Skeletal muscle satellite cell (primary cell): ENCODE results near the gene BHLHE41.

Experiments
- H3K27me3 ChIP-seq: 2 replicates; pipeline ENCODE4 v1.7.0; 2013; ENCODE audit warnings: low read length; ENCODE audit not compliant: control insufficient read depth, insufficient read depth
- H3K36me3 ChIP-seq: 2 replicates; pipeline ENCODE4 v1.7.0; 2013; ENCODE audit warnings: mild to moderate bottlenecking, control low read depth, low read length; ENCODE audit not compliant: insufficient read depth
- H3K4me1 ChIP-seq: 2 replicates; pipeline ENCODE4 v1.7.0; 2013; ENCODE audit warnings: low read length; ENCODE audit not compliant: control insufficient read depth, insufficient read depth
- H3K4me2 ChIP-seq: 2 replicates; pipeline ENCODE4 v1.7.0; 2013; ENCODE audit warnings: mild to moderate bottlenecking, low read length
- H3K4me3 ChIP-seq: 2 replicates; pipeline ENCODE4 v1.7.0; 2013; ENCODE audit warnings: low read length
- H3K9ac ChIP-seq: 2 replicates; pipeline ENCODE4 v1.7.0; 2013; ENCODE audit warnings: mild to moderate bottlenecking, low read depth, low read length, moderate library complexity
- H3K9me3 ChIP-seq: replicated peaks from 2 replicates; pipeline ENCODE4 v1.7.0; 2013; ENCODE audit warnings: mild to moderate bottlenecking, control low read depth, low read length

The BHLHE41 gene

GRCh38 chr12:26122061-26122680 lies 2.7 kb downstream of the BHLHE41 start:
- H3K27me3 ChIP-seq: peaks cover 2% of the 10 kb centered on the region
- H3K9ac ChIP-seq: peak overlapping the region; percentile 75
- peak overlapping the region; percentile 100 for H3K4me2 ChIP-seq
- no peaks in the 10 kb centered on the region for H3K9me3 ChIP-seq
- no peaks in the 10 kb centered on the region for H3K36me3 ChIP-seq
- peak overlapping the region; percentile 76 for H3K4me3 ChIP-seq
- peaks cover 25% of the 10 kb centered on the region for H3K4me1 ChIP-seq

- no peaks in the 10 kb centered on the region for H3K9me3 ChIP-seq
- peak overlapping the region; percentile 100 for H3K4me2 ChIP-seq
- peak overlapping the region; percentile 76 for H3K4me3 ChIP-seq
- no peaks in the 10 kb centered on the region for H3K27me3 ChIP-seq
- H3K4me1 ChIP-seq: peaks cover 21% of the 10 kb centered on the region
- H3K9ac ChIP-seq: peak overlapping the region; percentile 75
- no peaks in the 10 kb centered on the region for H3K36me3 ChIP-seq
Observed at GRCh38 chr12:26121323-26122060, 3.3 kb downstream of the BHLHE41 start.

DNA sequence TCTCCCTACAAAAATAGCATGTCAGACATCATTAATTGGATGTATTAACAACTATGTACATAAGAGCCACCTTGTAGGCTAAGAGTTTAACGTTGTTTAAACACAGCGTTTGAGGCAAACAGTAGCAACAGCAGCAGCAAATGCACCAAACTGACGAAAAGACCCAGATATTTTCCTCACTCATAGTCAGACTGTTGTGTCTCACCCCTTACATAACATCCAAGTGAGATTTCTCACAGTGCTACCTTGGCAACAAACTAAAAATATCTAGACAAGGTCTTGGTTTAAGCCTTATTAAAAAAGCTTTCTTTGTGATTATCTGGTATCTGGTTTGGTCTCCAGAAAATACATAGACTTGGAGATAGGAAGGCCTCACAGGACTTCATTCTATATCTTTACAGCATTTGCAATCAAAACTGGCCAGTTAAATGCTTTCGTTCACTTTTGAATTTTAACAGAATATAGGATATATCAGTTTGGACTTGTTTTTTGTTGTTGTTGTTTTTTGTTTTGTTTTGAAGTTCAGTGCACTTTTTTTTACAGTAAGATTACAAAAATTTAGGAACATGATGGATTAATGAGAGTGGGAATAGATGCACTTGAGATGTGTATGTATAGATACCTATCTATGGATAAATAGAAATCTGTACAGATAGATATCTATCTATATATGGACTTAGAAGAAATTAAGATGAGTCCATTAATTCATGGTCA lies 4.1 kb downstream of the BHLHE41 start:
- Histone ChIP-seq H3K4me2 (no peak overlapping the region), H3K9ac (no peak overlapping the region), H3K4me3 (no peak overlapping the region), H3K4me1 (peaks cover 21% of the 10 kb centered on the region), H3K36me3 (no peaks in the 10 kb centered on the region), H3K27me3 (no peaks in the 10 kb centered on the region), H3K9me3 (no peaks in the 10 kb centered on the region)

DNA sequence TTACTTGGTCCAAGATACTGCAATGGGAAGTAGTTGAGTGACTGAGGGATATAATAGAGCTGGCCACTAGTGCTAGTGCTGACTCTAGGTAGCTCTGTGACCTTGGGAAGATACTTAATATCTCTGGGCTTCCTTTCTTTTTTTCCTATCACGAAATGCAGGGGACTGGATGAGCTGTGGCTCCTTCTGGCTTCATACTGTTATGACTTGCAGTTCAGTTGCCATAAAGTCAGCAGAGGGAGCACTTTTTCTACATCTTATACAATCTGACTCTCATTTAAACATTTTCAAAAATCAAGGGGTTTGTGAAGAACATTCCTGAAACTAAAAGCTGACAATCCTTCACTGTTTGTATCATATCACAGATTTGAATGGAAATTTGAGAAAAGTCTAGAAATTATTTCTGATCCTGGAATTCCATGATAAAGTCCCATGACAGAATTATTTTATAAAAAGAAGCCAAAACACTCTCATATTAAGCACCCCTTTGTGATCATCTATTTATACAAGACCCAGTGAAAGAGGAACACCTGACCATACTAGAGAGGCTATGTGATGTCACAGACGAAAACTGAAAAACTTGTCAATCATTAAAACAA lies 5.3 kb downstream of the BHLHE41 start:
- H3K36me3 ChIP-seq: no peaks in the 10 kb centered on the region
- H3K9me3 ChIP-seq: no peaks in the 10 kb centered on the region
- H3K4me2 ChIP-seq: no peak overlapping the region
- no peak overlapping the region for H3K9ac ChIP-seq
- H3K27me3 ChIP-seq: no peaks in the 10 kb centered on the region
- peaks cover 18% of the 10 kb centered on the region for H3K4me1 ChIP-seq
- H3K4me3 ChIP-seq: no peak overlapping the region

DNA sequence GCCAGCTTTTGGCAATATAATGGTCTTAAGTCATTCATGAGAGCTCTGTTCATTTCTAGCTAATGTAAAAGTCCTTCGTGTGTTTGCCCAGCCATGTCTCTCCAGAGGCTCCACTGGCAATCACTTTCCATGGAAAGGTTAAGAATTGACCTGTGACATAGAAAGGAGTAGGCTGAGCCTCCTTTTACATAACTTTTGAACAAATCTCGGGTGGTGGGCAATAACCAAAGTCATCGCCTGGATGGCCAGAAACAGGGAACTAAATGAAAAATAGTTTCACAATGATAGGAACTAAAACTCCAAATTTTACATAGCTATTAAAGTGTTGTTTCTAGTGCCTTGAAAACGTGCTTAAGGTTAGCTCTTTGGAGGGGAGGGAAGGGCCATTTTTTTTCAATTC lies 6.5 kb downstream of the BHLHE41 start:
- Histone ChIP-seq H3K27me3 (no peaks in the 10 kb centered on the region), H3K4me1 (peaks cover 18% of the 10 kb centered on the region), H3K4me3 (no peak overlapping the region), H3K9me3 (no peaks in the 10 kb centered on the region), H3K4me2 (no peak overlapping the region), H3K9ac (no peak overlapping the region), H3K36me3 (no peaks in the 10 kb centered on the region)

GRCh38 chr12:26116829-26117715 lies 7.8 kb downstream of the BHLHE41 start:
- no peak overlapping the region for H3K4me2 ChIP-seq
- peaks cover 19% of the 10 kb centered on the region for H3K4me1 ChIP-seq
- H3K27me3 ChIP-seq: no peaks in the 10 kb centered on the region
- H3K36me3 ChIP-seq: no peaks in the 10 kb centered on the region
- no peak overlapping the region for H3K9ac ChIP-seq
- H3K4me3 ChIP-seq: no peak overlapping the region
- no peaks in the 10 kb centered on the region for H3K9me3 ChIP-seq

DNA sequence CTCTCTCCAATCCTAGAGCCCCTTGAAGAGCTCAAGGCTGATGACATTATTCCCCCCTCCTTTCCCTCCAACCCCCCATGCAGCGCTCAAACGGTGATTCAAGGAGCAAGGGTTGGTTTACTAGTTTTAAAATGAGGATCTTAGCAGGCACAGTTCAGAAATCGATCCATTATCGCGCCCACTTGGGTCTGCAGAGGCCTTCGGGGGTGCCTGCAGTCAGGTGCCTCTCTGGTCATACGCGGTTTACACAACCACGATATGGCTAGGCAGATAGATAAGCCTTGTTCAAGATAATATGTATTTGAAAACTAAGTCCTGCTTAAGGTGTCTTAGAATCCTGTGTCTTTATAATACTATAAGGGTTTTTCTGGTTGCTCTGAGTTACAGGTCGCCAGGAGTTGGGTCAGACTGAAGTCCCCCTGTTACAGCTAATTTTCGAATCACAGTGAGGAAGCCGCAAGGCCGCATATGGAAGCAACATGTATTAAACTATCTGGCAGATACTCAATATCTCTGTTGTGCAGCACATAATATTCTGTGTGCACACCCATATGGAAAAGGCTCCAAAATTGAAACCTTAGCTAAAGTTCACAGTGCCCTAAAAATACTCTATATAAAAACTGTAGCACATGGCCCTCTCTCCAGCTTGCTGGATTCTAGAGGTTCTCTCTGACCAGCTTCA lies 10.0 kb downstream of the BHLHE41 start:
- Histone ChIP-seq H3K36me3 (no peaks in the 10 kb centered on the region), H3K9ac (peak overlapping the region; percentile 86), H3K4me3 (peak overlapping the region; percentile 73), H3K4me2 (peak overlapping the region; percentile 79), H3K4me1 (peaks cover 19% of the 10 kb centered on the region), H3K27me3 (no peaks in the 10 kb centered on the region), H3K9me3 (no peaks in the 10 kb centered on the region)

- H3K27me3 ChIP-seq: no peaks in the 10 kb centered on the region
- H3K4me2 ChIP-seq: peak overlapping the region; percentile 79
- peak overlapping the region; percentile 73 for H3K4me3 ChIP-seq
- H3K4me1 ChIP-seq: peaks cover 19% of the 10 kb centered on the region
- no peaks in the 10 kb centered on the region for H3K9me3 ChIP-seq
- no peaks in the 10 kb centered on the region for H3K36me3 ChIP-seq
- peak overlapping the region; percentile 86 for H3K9ac ChIP-seq
Observed at GRCh38 chr12:26113853-26114719, 10.8 kb downstream of the BHLHE41 start.

DNA sequence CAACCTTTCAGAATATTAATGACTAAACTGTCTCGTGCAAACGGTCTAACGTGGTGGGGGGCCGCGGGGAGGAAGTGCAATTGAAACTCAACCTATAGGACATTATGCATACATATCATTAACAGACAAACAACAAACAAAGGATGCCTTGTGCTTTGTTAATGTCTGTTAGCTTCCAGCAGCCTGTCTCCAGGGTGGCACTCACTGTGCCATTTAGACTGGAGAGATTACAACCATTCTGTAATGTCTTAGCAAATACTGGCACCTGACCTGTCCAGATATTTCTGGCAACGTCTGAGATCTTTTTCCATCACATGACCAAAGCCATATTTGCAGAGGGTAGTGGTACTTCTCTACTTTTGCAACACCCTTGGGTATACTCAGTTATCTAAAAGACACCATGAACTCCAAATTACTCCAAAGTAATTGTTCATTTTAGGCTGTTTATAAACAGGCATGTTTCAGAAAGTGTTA lies 11.6 kb downstream of the BHLHE41 start:
- Histone ChIP-seq H3K4me1 (peaks cover 19% of the 10 kb centered on the region), H3K4me2 (peak overlapping the region; percentile 79), H3K9me3 (no peaks in the 10 kb centered on the region), H3K4me3 (peak overlapping the region; percentile 73), H3K9ac (peak overlapping the region; percentile 86), H3K27me3 (no peaks in the 10 kb centered on the region), H3K36me3 (no peaks in the 10 kb centered on the region)

GRCh38 chr12:26112703-26113147 lies 12.1 kb downstream of the BHLHE41 start:
- Histone ChIP-seq H3K27me3 (no peaks in the 10 kb centered on the region), H3K9ac (no peak overlapping the region), H3K9me3 (no peaks in the 10 kb centered on the region), H3K4me1 (peaks cover 19% of the 10 kb centered on the region), H3K4me2 (no peak overlapping the region), H3K36me3 (no peaks in the 10 kb centered on the region), H3K4me3 (no peak overlapping the region)
